ENCODE measurements around the gene RSPH1. TPM values are rescaled to one million over a fixed set of nuclear protein-coding genes. Genes with fewer than 3 reads are reported as not detected.

Gene RSPH1
- total and polyA plus RNA-seq, 2 of the 8 experiments (the other 6 are each of a cell fraction or from before 2014, with no cell fraction given): 0.24 TPM; not detected in 1

- H2BK5ac ChIP-seq (ENCODE audit: low read depth, low read length): no peak overlapping the region
- 88% methylated on average over 16 of the region's 18 CpGs; no CpG with 5 or more reads in 1 of the 2 experiments for WGBS, 2 experiments (ENCODE audit: extremely low coverage in 1 of 2, insufficient coverage in 1 of 2, insufficient read length in 1 of 2, insufficient replicate concordance in 2 of 2, low coverage in 1 of 2, low lambda C conversion rate in 2 of 2, missing lambda C conversion rate in 1 of 2)
Measured at GRCh38 chr21:42532466-42533181, 36.6 kb upstream of the RSPH1 start.

More at GRCh38 chr21:42532466-42533181, 36.6 kb upstream of the RSPH1 start:
- CTCF ChIA-PET (ENCODE audit: partially characterized antibody): interaction anchor here (0.6 to 1.1 kb wide), 3 partner anchors 65 to 353 kb away, joined by 3 read pairs; no protein-coding TSS in a partner anchor
- Histone ChIP-seq H3K36me3 (ENCODE audit: control insufficient read depth in 2 of 4, insufficient read depth in 4 of 4, low read length in 3 of 4) (peaks cover 0 to 6% (median under 1%) of the 10 kb centered on the region in 4 experiments; a peak in 4 of 8 replicates), H3K18ac (ENCODE audit: extremely low read depth, low read length) (no peak overlapping the region), H4K20me1 (replicated peaks in 1 of 2; ENCODE audit: control insufficient read depth in 1 of 2, insufficient read depth in 2 of 2, low read length in 2 of 2) (peaks cover 2 to 5% of the 10 kb centered on the region in 2 experiments), H3K14ac (ENCODE audit: insufficient read length) (no peak overlapping the region), H4K91ac (replicated peaks; ENCODE audit: insufficient read length, low read length) (no peak overlapping the region), H3K79me2 (ENCODE audit: control insufficient read depth in 1 of 2, insufficient read depth in 2 of 2, low read length in 2 of 2) (no peaks in the 10 kb centered on the region; a peak in 1 of 4 replicates), H3K23me2 (ENCODE audit: low read depth, low read length) (no peaks in the 10 kb centered on the region), H2BK15ac (ENCODE audit: low read length) (no peak overlapping the region; the same call in 1 of the 2 replicates), H2AFZ (ENCODE audit: low read length) (no peak overlapping the region), H3K4ac (replicated peaks; ENCODE audit: insufficient read length, low read depth, low read length) (no peak overlapping the region), H2AK5ac (ENCODE audit: low read depth, low read length) (no peak overlapping the region), H3K27me3 (replicated peaks in 1 of 4; ENCODE audit: control insufficient read depth in 3 of 4, extremely low read depth in 1 of 4, insufficient read depth in 3 of 4, low read length in 3 of 4) (no peaks in the 10 kb centered on the region), H3K4me3 (ENCODE audit: extremely low read depth in 1 of 4, insufficient read depth in 2 of 4, low read depth in 3 of 4, low read length in 4 of 4) (no peak overlapping the region), H3K4me2 (ENCODE audit: insufficient read depth in 1 of 2, low read depth in 2 of 2, low read length in 2 of 2) (no peak overlapping the region), H2BK20ac (ENCODE audit: low read length) (no peak overlapping the region), H3K9me3 (ENCODE audit: insufficient read depth in 2 of 2, low read depth in 1 of 2, low read length in 1 of 2) (no peaks in the 10 kb centered on the region), H3K4me1 (replicated peaks in 1 of 4; ENCODE audit: control insufficient read depth in 3 of 4, insufficient read depth in 4 of 4, low read length in 3 of 4) (peaks cover 0 to 7% (median 1%) of the 10 kb centered on the region in 4 experiments; a peak in 1 of 7 replicates), H2BK12ac (ENCODE audit: low read depth, low read length) (no peak overlapping the region), H2BK120ac (replicated peaks; ENCODE audit: low read depth, low read length) (no peak overlapping the region), H4K8ac (ENCODE audit: extremely low read depth, insufficient read depth, low read length) (no peak overlapping the region), H3K23ac (ENCODE audit: insufficient read length) (no peak overlapping the region), H3K27ac (ENCODE audit: low read depth, low read length) (no peak overlapping the region), H4K5ac (ENCODE audit: insufficient read length, low read depth, low read length) (no peak overlapping the region), H3K56ac (replicated peaks; ENCODE audit: insufficient read length, low read depth, low read length) (no peak overlapping the region), H3K9ac (replicated peaks in 1 of 4; ENCODE audit: extremely low read depth in 1 of 4, low read depth in 3 of 4, low read length in 3 of 4) (no peak overlapping the region), H3K79me1 (ENCODE audit: low read depth, low read length) (no peaks in the 10 kb centered on the region; the same call in 1 of the 2 replicates)
- TF ChIP-seq GTF2F1 (IDR thresholded peaks at IDR 0.05; ENCODE audit: borderline replicate concordance, low read depth, low read length) (no peak), SIN3A (conservative IDR thresholded peaks at IDR 0.05 in 1 of 2, IDR thresholded peaks at IDR 0.05 in 1 of 2; ENCODE audit: low read depth in 1 of 2, low read length in 2 of 2) (no peak), CREB1 (IDR thresholded peaks at IDR 0.05) (no peak), SIRT6 (IDR thresholded peaks at IDR 0.05; ENCODE audit: low read length) (no peak), GABPA (IDR thresholded peaks at IDR 0.05; ENCODE audit: borderline replicate concordance, insufficient read depth, low read length) (no peak), CHD1 (IDR thresholded peaks at IDR 0.05; ENCODE audit: low read depth, low read length) (no peak), ATF3 (IDR thresholded peaks at IDR 0.05; ENCODE audit: insufficient read depth, low read depth, low read length) (no peak), SP2 (IDR thresholded peaks at IDR 0.05; ENCODE audit: low read length) (no peak), KDM1A (IDR thresholded peaks at IDR 0.05; ENCODE audit: borderline replicate concordance, low read length) (no peak)
- POLR2A ChIA-PET (ENCODE audit: partially characterized antibody): interaction anchor here (0.9 kb wide), 1 partner anchor 10 kb away, joined by 3 read pairs; no protein-coding TSS in a partner anchor
- DNase-seq (ENCODE audit: low read depth in 1 of 2, low spot score in 2 of 2): no peak
- no peak for FAIRE-seq

Measured in H1 (cell line).